ENCODE results near the gene OLIG1.

The OLIG1 gene

GRCh38 chr21:33105088-33105487 lies 35.1 kb downstream of the OLIG1 start:
- DNase-seq, result no peak

- DNase-seq, result no peak
Measured at GRCh38 chr21:33108228-33108627, 38.3 kb downstream of the OLIG1 start.

GRCh38 chr21:33109574-33110339 lies 39.8 kb downstream of the OLIG1 start:
- no peak for DNase-seq

GRCh38 chr21:33110340-33110715 lies 40.4 kb downstream of the OLIG1 start:
- no peak for DNase-seq

- DNase-seq, result no peak
Measured at GRCh38 chr21:33111577-33111976, 41.6 kb downstream of the OLIG1 start.

GRCh38 chr21:33112151-33112550 lies 42.2 kb downstream of the OLIG1 start:
- no peak for DNase-seq

- no peak for DNase-seq
Measured at GRCh38 chr21:33112681-33113080, 42.7 kb downstream of the OLIG1 start.

GRCh38 chr21:33113131-33113530 lies 43.2 kb downstream of the OLIG1 start:
- no peak for DNase-seq

GRCh38 chr21:33114276-33114675 lies 44.3 kb downstream of the OLIG1 start:
- DNase-seq, result no peak

GRCh38 chr21:33115631-33116510 lies 45.9 kb downstream of the OLIG1 start:
- DNase-seq, result no peak

GRCh38 chr21:33116676-33117075 lies 46.7 kb downstream of the OLIG1 start:
- DNase-seq, result no peak

GRCh38 chr21:33117101-33117888 lies 47.4 kb downstream of the OLIG1 start:
- no peak for DNase-seq
